Osteocyte (in vitro differentiated cells): ENCODE results near the gene STARD3. TPM values are rescaled to one million over a fixed set of nuclear protein-coding genes. Genes with fewer than 3 reads are reported as not detected.
A peak's percentile ranks its signal among the peaks of the same experiment; 100 is the strongest.

Source experiments
- DNase-seq: peaks from one replicate; pipeline ENCODE4 v3.0.0; 2021; ENCODE audit warnings: mixed read lengths; ENCODE audit not compliant: unreplicated experiment; ENCODE audit errors: extremely low spot score
- H3K27ac Mint-ChIP-seq: one replicate; pipeline ENCODE4 v1.8.0; 2021; ENCODE audit warnings: mild to moderate bottlenecking, mixed read lengths; ENCODE audit not compliant: unreplicated experiment
- H3K27me3 Mint-ChIP-seq: one replicate; pipeline ENCODE4 v1.8.0; 2021; ENCODE audit warnings: mixed read lengths; ENCODE audit not compliant: unreplicated experiment
- H3K36me3 Mint-ChIP-seq: one replicate; pipeline ENCODE4 v1.8.0; 2021; ENCODE audit warnings: mixed read lengths; ENCODE audit not compliant: unreplicated experiment
- H3K4me1 Mint-ChIP-seq: one replicate; pipeline ENCODE4 v1.8.0; 2021; ENCODE audit warnings: mixed read lengths; ENCODE audit not compliant: unreplicated experiment
- H3K4me3 Mint-ChIP-seq: one replicate; pipeline ENCODE4 v1.8.0; 2021; ENCODE audit warnings: mild to moderate bottlenecking, moderate library complexity, mixed read lengths; ENCODE audit not compliant: unreplicated experiment
- H3K9me3 Mint-ChIP-seq: one replicate; pipeline ENCODE4 v1.8.0; 2021; ENCODE audit warnings: mixed read lengths; ENCODE audit not compliant: unreplicated experiment
- total RNA-seq: library from RNA; stranded (reverse); gene quantifications from 2 replicates; pipeline ENCODE4 v1.2.1, GENCODE V29; 2021
- TF ChIP-seq, protein P1 (sequence below): fragments of 200-600 bp; sonication (generic); IDR thresholded peaks from 2 replicates; pipeline ENCODE4 v1.5.0; 2021; ENCODE audit warnings: antibody characterized with exemption, mild to moderate bottlenecking, moderate library complexity

The STARD3 gene
- total RNA-seq, 1 donor from 2014 or later = 68.9 TPM

DNA sequence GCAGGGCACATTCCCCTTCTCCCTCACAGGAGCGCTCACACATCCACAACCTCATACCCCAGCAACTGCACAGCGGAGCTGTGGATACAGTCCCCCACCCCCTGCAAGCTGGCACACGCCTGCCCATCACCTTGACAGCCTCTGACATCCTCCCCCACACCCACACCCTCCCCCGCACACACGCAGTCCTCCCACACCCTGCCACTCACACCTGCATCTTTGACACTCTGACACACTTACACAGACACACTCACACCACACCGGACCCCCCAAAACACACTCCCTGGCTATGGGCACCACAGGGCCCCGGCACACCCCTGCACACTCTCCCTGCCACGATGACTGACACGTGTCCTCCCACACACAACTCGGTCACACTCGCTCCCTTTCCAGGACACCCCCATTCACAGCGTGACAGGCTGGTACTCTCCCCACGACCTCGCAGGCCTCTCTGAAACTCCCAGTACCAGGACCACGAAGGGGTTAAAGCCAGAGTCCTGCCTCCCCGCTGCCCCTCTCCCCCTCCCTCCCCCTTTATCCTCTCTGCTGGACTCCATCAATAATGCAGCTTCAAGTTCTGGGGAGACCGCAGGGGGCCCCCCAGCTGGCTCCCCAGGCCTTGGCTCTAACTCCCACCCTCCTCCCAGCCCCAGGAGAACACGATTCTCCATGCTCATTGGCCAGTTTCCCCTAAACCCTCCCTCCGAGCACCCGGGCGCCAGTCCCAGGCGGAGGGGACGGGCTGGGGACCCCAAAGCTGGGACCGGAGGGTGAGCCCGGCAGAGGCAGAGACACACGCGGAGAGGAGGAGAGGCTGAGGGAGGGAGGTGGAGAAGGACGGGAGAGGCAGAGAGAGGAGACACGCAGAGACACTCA lies 10.5 kb upstream of the STARD3 start, which contains the start of gene PPP1R1B:
PPP1R1B (plus strand) TSS at position 782 of the 876 bp plus-strand sequence. CDS start 441 bp downstream, outside the sequence.
- Mint-ChIP-seq H3K4me3 (peak within 1 kb of the TSS; percentile 65), H3K27me3 (peaks cover 55% of the 10 kb centered on the region), H3K9me3 (no peaks in the 10 kb centered on the region), H3K4me1 (peaks cover 20% of the 10 kb centered on the region), H3K27ac (no peak within 1 kb of the TSS), H3K36me3 (no peaks in the 10 kb centered on the region)
- TF ChIP-seq, protein P1, sequence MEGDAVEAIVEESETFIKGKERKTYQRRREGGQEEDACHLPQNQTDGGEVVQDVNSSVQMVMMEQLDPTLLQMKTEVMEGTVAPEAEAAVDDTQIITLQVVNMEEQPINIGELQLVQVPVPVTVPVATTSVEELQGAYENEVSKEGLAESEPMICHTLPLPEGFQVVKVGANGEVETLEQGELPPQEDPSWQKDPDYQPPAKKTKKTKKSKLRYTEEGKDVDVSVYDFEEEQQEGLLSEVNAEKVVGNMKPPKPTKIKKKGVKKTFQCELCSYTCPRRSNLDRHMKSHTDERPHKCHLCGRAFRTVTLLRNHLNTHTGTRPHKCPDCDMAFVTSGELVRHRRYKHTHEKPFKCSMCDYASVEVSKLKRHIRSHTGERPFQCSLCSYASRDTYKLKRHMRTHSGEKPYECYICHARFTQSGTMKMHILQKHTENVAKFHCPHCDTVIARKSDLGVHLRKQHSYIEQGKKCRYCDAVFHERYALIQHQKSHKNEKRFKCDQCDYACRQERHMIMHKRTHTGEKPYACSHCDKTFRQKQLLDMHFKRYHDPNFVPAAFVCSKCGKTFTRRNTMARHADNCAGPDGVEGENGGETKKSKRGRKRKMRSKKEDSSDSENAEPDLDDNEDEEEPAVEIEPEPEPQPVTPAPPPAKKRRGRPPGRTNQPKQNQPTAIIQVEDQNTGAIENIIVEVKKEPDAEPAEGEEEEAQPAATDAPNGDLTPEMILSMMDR = no peak
- no peak for DNase-seq

DNA sequence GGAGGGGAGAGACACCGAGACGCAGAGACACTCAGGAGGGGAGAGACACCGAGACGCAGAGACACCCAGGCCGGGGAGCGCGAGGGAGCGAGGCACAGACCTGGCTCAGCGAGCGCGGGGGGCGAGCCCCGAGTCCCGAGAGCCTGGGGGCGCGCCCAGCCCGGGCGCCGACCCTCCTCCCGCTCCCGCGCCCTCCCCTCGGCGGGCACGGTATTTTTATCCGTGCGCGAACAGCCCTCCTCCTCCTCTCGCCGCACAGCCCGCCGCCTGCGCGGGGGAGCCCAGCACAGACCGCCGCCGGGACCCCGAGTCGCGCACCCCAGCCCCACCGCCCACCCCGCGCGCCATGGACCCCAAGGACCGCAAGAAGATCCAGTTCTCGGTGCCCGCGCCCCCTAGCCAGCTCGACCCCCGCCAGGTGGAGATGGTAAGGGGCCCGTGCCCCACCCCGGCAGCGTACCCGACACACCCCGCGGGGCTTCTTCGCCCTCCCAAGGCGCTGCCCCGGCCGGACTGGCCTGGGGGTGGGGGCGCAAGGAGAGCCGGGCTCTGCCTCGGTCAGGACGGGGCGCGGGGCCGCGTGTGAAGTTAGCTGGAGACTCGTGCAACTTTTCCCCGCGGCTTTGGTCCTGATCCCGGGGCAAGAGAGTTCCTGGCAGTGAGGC lies 9.8 kb upstream of the STARD3 start:
- H3K27ac Mint-ChIP-seq = no peak overlapping the region
- H3K4me1 Mint-ChIP-seq = peaks cover 15% of the 10 kb centered on the region
- no peaks in the 10 kb centered on the region for H3K9me3 Mint-ChIP-seq
- DNase-seq = no peak
- H3K4me3 Mint-ChIP-seq = peak overlapping the region; percentile 65
- TF ChIP-seq, protein P1 = no peak
- peaks cover 60% of the 10 kb centered on the region for H3K27me3 Mint-ChIP-seq
- no peaks in the 10 kb centered on the region for H3K36me3 Mint-ChIP-seq

DNA sequence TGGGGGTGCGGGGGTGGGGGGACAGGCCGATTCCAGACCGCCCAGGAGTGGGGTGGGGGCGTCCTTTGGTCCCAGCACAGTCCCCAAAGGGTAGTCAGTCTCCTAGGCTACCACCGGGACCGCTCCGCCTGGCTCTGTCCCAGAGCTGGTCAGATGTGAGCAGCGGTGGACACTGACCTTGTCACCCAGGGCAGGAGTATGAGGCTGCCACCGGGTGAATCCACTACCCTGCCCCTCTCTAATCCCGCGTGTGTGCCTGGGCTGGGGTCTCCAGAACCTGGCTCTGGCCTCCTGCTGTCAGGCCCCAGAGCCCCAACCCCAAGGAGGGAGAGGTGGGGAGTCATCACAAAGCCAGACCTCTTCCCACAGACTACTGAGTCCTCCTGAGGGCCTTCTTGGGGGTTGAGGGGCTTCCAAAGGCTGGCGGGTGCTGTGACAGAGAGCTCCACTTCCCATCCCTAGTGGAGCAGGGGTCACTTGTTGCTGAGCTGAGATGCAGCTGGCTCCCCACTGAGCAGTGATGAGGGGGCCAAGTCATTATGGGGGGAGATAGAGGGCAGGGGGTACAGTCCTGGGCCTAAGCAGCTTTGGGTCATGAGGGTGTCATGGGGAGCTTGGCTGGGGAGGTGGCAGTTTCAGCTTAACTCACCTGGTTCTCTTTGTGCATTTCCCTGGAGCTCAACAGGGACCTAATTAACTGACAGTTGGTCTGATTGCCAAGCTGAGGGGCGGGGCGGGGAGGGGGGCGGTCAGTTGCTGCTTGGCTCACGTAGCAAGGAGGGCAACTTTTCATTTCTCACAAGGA lies 9.0 kb upstream of the STARD3 start:
- Mint-ChIP-seq H3K27ac (no peak overlapping the region), H3K4me3 (peak overlapping the region; percentile 48), H3K9me3 (no peaks in the 10 kb centered on the region), H3K36me3 (no peaks in the 10 kb centered on the region), H3K4me1 (peaks cover 14% of the 10 kb centered on the region), H3K27me3 (peaks cover 60% of the 10 kb centered on the region)
- no peak for DNase-seq
- TF ChIP-seq, protein P1 = no peak

DNA sequence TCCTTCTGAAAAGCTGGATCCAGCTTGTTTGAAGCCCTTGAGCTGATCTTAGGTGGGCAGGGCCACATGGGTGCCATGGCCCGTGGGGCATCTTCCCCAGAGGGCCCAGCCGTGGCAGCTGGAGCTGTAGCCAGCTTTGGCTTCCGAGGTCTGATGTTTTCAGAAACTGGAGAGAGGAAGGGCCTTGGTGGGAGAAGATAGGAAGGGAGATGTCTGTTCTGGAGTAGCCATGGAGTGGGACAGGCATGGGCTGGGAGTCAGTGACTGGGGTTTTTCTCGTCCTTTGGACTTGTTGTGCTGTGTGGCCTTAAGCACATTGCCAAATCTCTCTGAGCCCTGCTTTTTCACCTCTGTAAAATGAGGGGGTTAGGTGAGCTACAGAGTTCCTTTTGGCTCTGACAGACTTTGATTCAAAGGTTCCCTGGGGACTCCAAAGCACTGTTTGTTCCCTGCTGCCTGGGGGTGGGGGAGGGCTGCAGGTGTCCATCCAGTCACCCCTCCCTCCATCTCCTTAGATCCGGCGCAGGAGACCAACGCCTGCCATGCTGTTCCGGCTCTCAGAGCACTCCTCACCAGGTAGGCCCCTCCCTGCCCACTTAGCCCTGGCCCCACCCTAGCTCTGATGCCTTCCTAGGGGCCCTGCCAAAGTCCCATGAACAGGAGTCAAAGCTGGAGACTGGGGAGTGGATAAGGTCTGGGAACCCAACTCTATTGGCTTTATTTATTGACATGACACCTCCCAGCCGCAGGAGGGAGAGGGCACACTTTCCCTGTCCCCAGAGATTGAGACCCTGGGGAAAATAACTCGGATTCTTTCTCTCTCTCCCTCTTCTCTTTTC lies 8.1 kb upstream of the STARD3 start:
- TF ChIP-seq, protein P1 = no peak
- Mint-ChIP-seq H3K9me3 (no peaks in the 10 kb centered on the region), H3K27ac (no peak overlapping the region), H3K4me1 (peaks cover 12% of the 10 kb centered on the region), H3K27me3 (peaks cover 60% of the 10 kb centered on the region), H3K36me3 (no peaks in the 10 kb centered on the region), H3K4me3 (no peak overlapping the region)
- DNase-seq = no peak
